HepG2 (cell line): ENCODE measurements around the gene SULT1E1. TPM values are rescaled to one million over a fixed set of nuclear protein-coding genes. Genes with fewer than 3 reads are reported as not detected.
A peak's percentile ranks its signal among the peaks of the same experiment; 100 is the strongest.

Experiments
- CHCHD3 ChIP-seq: sonication (generic); formaldehyde crosslinking; IDR thresholded peaks from 2 replicates; pipeline ENCODE4 v1.8.0; 2022; ENCODE audit warnings: mild to moderate bottlenecking, missing genetic modification reagents, moderate library complexity
- FOXK2 ChIP-seq: fragments of 450-650 bp; IDR thresholded peaks from 2 replicates; pipeline ENCODE4 v1.6.1; 2016
- IKZF4 ChIP-seq: sonication (generic); formaldehyde crosslinking; IDR thresholded peaks from 2 replicates; pipeline ENCODE4 v1.5.1; 2020; ENCODE audit warnings: borderline replicate concordance, mild to moderate bottlenecking, low read depth, missing genetic modification reagents; ENCODE audit errors: not compliant biosample characterization
- JDP2 ChIP-seq: sonication (generic); formaldehyde crosslinking; IDR thresholded peaks from 2 replicates; pipeline ENCODE4 v1.8.1; 2022; ENCODE audit warnings: missing genetic modification reagents, borderline replicate concordance
- KLF12 ChIP-seq: sonication (generic); formaldehyde crosslinking; IDR thresholded peaks from 2 replicates; pipeline ENCODE4 v1.4.0; 2020; ENCODE audit warnings: missing genetic modification reagents, borderline replicate concordance
- MED13 ChIP-seq: sonication (generic); formaldehyde crosslinking; IDR thresholded peaks from 2 replicates; pipeline ENCODE4 v1.5.0; 2020; ENCODE audit warnings: missing genetic modification reagents
- RELA ChIP-seq: sonication (generic); formaldehyde crosslinking; IDR thresholded peaks from 2 replicates; pipeline ENCODE4 v1.4.0; 2020; ENCODE audit warnings: missing genetic modification reagents
- SRSF1 ChIP-seq: fragments of 200-400 bp; formaldehyde crosslinking; optimal IDR thresholded peaks from 2 replicates; pipeline ENCODE3; 2017; ENCODE audit warnings: mild to moderate bottlenecking, low read depth, low read length, moderate library complexity
- SUZ12 ChIP-seq: fragments of 150-350 bp; IDR thresholded peaks from 2 replicates; pipeline ENCODE4 v1.6.1; 2014; ENCODE audit warnings: low read depth, low read length
- ZNF460 ChIP-seq: sonication (generic); formaldehyde crosslinking; IDR thresholded peaks from 2 replicates; pipeline ENCODE4 v1.5.1; 2020; ENCODE audit warnings: missing genetic modification reagents, mild to moderate bottlenecking, borderline replicate concordance
- ZNF530 ChIP-seq: sonication (generic); formaldehyde crosslinking; IDR thresholded peaks from 2 replicates; pipeline ENCODE4 v1.5.0; 2020; ENCODE audit warnings: low read depth, mild to moderate bottlenecking, missing genetic modification reagents
- ZNF563 ChIP-seq: sonication (generic); formaldehyde crosslinking; IDR thresholded peaks from 2 replicates; pipeline ENCODE4 v1.8.0; 2022; ENCODE audit warnings: mild to moderate bottlenecking, moderate library complexity, missing genetic modification reagents
- ZNF614 ChIP-seq: IDR thresholded peaks from 2 replicates; pipeline ENCODE4 v1.6.1; 2018; ENCODE audit warnings: missing biosample characterization, missing genetic modification reagents, inconsistent platforms, borderline replicate concordance
- polyA plus RNA-seq, 8 experiments: library from polyadenylated mRNA; depleted of rRNA in 3 of 8; stranded (reverse) in 7 of 8; unstranded in 1 of 8; fragments of >200 nt; fragmentation: Illumina TruSeq in 4 of 8; extraction: Trizol in 4 of 8; gene quantifications; 2 replicates each; pipeline versions ENCODE4 v1.2.1 to v1.2.3, GENCODE V29; 2011 to 2016; ENCODE audit warnings: low read depth in 4 of 8, missing spikeins in 1 of 8, mixed read lengths in 1 of 8; ENCODE audit not compliant: insufficient read depth in 1 of 8
- total RNA-seq, 5 experiments: library from RNA; depleted of rRNA; stranded (reverse); fragments of >200 nt; fragmentation: Illumina TruSeq; extraction: Trizol; gene quantifications; 2 replicates each; pipeline ENCODE4 v1.2.3, GENCODE V29; 2016; ENCODE audit warnings: low read depth in 1 of 5
- TF ChIP-seq, protein P1 (sequence below), 2 experiments: IDR thresholded peaks; 2 replicates each; pipeline ENCODE4 v1.6.1; 2011 to 2012; ENCODE audit warnings: low read length in 2 of 2, borderline replicate concordance in 1 of 2, low read depth in 1 of 2, mild to moderate bottlenecking in 1 of 2, moderate library complexity in 1 of 2
- TF ChIP-seq, protein P2 (sequence below): sonication (generic); formaldehyde crosslinking; IDR thresholded peaks from 2 replicates; pipeline ENCODE4; 2020; ENCODE audit warnings: missing genetic modification reagents, mild to moderate bottlenecking, borderline replicate concordance
- TF ChIP-seq, protein P3 (sequence below): sonication (generic); formaldehyde crosslinking; IDR thresholded peaks from 2 replicates; pipeline ENCODE4 v1.4.0; 2020; ENCODE audit warnings: missing genetic modification reagents
- TF ChIP-seq, protein P4 (sequence below): sonication (generic); formaldehyde crosslinking; IDR thresholded peaks from 2 replicates; pipeline ENCODE4 v1.9.0; 2021; ENCODE audit warnings: missing genetic modification reagents, mild to moderate bottlenecking, borderline replicate concordance
- TF ChIP-seq, protein P5 (sequence below): sonication (generic); formaldehyde crosslinking; IDR thresholded peaks from 2 replicates; pipeline ENCODE4 v1.8.0; 2022; ENCODE audit warnings: mild to moderate bottlenecking, missing genetic modification reagents

Gene SULT1E1
- total and polyA plus RNA-seq, 2 of the 13 experiments (the other 11 are each of a cell fraction or from before 2014, with no cell fraction given): 1.7 to 3.9 TPM

DNA sequence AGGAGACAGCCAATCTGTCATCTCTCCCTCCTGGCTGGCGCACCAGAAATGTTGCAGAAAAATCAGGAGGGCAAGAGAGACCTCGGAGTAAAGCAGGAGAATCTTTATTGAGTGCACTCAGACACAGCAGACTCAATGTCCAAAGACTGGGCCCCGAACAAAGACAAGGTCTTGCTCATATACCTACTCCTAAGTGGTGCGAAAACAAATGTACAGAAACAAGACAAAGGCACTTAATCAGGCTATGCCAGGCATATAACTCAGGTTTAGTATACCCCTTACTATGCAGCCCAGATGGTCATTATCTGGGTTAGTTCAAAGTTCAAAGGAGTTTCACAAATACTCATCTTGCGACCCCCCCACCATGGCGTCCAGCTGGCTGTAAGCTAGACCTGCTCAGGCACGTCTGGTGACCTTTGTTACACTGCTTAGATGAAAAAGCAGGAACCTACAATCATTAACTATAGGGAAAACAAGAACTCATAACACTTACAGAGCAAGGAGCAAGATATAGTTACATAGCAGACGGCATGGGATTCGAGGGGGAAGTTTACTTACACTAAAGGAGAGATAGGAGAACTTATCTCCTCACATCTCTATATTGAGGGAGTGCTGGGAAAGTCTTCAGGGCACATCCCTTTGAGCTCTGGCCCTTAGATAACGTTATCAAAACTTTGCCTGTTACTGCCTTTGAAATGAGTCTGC, 27.5 kb downstream of the SULT1E1 start (continued):
- TF ChIP-seq, protein P1, sequence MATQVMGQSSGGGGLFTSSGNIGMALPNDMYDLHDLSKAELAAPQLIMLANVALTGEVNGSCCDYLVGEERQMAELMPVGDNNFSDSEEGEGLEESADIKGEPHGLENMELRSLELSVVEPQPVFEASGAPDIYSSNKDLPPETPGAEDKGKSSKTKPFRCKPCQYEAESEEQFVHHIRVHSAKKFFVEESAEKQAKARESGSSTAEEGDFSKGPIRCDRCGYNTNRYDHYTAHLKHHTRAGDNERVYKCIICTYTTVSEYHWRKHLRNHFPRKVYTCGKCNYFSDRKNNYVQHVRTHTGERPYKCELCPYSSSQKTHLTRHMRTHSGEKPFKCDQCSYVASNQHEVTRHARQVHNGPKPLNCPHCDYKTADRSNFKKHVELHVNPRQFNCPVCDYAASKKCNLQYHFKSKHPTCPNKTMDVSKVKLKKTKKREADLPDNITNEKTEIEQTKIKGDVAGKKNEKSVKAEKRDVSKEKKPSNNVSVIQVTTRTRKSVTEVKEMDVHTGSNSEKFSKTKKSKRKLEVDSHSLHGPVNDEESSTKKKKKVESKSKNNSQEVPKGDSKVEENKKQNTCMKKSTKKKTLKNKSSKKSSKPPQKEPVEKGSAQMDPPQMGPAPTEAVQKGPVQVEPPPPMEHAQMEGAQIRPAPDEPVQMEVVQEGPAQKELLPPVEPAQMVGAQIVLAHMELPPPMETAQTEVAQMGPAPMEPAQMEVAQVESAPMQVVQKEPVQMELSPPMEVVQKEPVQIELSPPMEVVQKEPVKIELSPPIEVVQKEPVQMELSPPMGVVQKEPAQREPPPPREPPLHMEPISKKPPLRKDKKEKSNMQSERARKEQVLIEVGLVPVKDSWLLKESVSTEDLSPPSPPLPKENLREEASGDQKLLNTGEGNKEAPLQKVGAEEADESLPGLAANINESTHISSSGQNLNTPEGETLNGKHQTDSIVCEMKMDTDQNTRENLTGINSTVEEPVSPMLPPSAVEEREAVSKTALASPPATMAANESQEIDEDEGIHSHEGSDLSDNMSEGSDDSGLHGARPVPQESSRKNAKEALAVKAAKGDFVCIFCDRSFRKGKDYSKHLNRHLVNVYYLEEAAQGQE (IDR thresholded peaks at IDR 0.05; ENCODE audit: borderline replicate concordance in 1 of 2, low read depth in 1 of 2, low read length in 2 of 2): peak in 1 of 2 experiments; percentile 76; a peak in 2 of 4 replicates
- no peak for TF ChIP-seq SRSF1
- TF ChIP-seq, protein P2, sequence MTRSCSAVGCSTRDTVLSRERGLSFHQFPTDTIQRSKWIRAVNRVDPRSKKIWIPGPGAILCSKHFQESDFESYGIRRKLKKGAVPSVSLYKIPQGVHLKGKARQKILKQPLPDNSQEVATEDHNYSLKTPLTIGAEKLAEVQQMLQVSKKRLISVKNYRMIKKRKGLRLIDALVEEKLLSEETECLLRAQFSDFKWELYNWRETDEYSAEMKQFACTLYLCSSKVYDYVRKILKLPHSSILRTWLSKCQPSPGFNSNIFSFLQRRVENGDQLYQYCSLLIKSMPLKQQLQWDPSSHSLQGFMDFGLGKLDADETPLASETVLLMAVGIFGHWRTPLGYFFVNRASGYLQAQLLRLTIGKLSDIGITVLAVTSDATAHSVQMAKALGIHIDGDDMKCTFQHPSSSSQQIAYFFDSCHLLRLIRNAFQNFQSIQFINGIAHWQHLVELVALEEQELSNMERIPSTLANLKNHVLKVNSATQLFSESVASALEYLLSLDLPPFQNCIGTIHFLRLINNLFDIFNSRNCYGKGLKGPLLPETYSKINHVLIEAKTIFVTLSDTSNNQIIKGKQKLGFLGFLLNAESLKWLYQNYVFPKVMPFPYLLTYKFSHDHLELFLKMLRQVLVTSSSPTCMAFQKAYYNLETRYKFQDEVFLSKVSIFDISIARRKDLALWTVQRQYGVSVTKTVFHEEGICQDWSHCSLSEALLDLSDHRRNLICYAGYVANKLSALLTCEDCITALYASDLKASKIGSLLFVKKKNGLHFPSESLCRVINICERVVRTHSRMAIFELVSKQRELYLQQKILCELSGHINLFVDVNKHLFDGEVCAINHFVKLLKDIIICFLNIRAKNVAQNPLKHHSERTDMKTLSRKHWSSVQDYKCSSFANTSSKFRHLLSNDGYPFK (CRISPR knock-in tag): no peak
- no peak for TF ChIP-seq IKZF4 (CRISPR knock-in tag)
- peak; percentile 99 for TF ChIP-seq MED13
- no peak for TF ChIP-seq SUZ12
- TF ChIP-seq CHCHD3 (CRISPR knock-in tag): no peak
- TF ChIP-seq KLF12: 0 out of 2 replicates have a peak, but pooled peaks have one; percentile 21
- TF ChIP-seq ZNF563 (CRISPR knock-in tag): no peak
- TF ChIP-seq, protein P3, sequence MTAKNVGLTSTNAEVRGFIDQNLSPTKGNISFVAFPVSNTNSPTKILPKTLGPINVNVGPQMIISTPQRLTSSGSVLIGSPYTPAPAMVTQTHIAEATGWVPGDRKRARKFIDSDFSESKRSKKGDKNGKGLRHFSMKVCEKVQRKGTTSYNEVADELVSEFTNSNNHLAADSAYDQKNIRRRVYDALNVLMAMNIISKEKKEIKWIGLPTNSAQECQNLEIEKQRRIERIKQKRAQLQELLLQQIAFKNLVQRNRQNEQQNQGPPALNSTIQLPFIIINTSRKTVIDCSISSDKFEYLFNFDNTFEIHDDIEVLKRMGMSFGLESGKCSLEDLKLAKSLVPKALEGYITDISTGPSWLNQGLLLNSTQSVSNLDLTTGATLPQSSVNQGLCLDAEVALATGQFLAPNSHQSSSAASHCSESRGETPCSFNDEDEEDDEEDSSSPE (CRISPR knock-in tag): no peak
- TF ChIP-seq ZNF614 (CRISPR knock-in tag): peak; percentile 70; the same call in 1 of the 2 replicates
- TF ChIP-seq JDP2 (CRISPR knock-in tag): no peak
- TF ChIP-seq, protein P4, sequence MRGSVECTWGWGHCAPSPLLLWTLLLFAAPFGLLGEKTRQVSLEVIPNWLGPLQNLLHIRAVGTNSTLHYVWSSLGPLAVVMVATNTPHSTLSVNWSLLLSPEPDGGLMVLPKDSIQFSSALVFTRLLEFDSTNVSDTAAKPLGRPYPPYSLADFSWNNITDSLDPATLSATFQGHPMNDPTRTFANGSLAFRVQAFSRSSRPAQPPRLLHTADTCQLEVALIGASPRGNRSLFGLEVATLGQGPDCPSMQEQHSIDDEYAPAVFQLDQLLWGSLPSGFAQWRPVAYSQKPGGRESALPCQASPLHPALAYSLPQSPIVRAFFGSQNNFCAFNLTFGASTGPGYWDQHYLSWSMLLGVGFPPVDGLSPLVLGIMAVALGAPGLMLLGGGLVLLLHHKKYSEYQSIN (CRISPR knock-in tag): no peak
- TF ChIP-seq, protein P5, sequence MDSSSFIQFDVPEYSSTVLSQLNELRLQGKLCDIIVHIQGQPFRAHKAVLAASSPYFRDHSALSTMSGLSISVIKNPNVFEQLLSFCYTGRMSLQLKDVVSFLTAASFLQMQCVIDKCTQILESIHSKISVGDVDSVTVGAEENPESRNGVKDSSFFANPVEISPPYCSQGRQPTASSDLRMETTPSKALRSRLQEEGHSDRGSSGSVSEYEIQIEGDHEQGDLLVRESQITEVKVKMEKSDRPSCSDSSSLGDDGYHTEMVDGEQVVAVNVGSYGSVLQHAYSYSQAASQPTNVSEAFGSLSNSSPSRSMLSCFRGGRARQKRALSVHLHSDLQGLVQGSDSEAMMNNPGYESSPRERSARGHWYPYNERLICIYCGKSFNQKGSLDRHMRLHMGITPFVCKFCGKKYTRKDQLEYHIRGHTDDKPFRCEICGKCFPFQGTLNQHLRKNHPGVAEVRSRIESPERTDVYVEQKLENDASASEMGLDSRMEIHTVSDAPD (CRISPR knock-in tag): 0 out of 2 replicates have a peak, but pooled peaks have one; percentile 55
- TF ChIP-seq ZNF530 (CRISPR knock-in tag): no peak
- TF ChIP-seq FOXK2: peak; percentile 81
- TF ChIP-seq RELA (CRISPR knock-in tag): no peak
- no peak for TF ChIP-seq ZNF460
